HEK293 (cell line): ENCODE results near the gene SETD7.

Experiments used
- ZBTB8A ChIP-seq: fragments of 450-650 bp; formaldehyde crosslinking; IDR thresholded peaks from 2 replicates; pipeline ENCODE4 v1.5.1; 2016; ENCODE audit warnings: missing biosample characterization, missing genetic modification characterization
- ZNF549 ChIP-seq: fragments of 450-650 bp; IDR thresholded peaks from 2 replicates; pipeline ENCODE4 v1.5.1; 2018; ENCODE audit warnings: missing biosample characterization, missing genetic modification characterization, mild to moderate bottlenecking, inconsistent platforms, moderate library complexity
- TF ChIP-seq, protein P1 (sequence below): fragments of 450-650 bp; formaldehyde crosslinking; IDR thresholded peaks from 2 replicates; pipeline ENCODE4 v1.5.1; 2016; ENCODE audit warnings: missing biosample characterization, missing genetic modification characterization

DNA sequence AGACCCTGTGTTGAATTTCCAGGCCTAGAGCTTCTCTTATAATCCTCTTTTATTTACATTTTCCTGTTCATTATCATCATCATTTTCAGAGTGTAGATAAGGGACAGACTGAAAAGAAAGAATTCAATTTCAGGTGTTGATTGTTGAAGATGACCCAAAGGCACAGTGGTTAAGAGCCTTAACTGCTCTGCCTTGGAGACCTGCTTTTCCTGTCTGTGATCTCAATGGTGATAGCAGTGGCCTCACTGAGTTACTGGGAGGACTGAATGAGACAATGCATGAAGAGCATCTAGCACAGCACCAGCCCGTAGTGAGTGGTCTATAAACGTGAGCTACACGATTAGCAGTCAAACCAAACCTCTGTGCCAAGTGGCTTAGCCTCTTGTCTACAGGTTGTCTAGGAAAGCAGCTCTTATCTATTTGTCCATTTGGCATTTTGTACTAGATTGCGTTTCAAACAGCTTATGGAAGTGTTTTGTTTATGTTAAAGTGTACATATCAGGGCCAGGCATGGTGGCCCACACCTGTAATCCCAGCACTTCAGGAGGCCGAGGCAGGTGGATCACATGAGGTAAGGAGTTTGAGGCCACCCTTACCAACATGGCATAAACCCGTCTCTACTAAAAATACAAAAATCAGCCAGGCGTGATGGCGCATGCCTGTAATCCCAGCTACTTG is 41.5 kb downstream of the SETD7 start:
- TF ChIP-seq, protein P1, sequence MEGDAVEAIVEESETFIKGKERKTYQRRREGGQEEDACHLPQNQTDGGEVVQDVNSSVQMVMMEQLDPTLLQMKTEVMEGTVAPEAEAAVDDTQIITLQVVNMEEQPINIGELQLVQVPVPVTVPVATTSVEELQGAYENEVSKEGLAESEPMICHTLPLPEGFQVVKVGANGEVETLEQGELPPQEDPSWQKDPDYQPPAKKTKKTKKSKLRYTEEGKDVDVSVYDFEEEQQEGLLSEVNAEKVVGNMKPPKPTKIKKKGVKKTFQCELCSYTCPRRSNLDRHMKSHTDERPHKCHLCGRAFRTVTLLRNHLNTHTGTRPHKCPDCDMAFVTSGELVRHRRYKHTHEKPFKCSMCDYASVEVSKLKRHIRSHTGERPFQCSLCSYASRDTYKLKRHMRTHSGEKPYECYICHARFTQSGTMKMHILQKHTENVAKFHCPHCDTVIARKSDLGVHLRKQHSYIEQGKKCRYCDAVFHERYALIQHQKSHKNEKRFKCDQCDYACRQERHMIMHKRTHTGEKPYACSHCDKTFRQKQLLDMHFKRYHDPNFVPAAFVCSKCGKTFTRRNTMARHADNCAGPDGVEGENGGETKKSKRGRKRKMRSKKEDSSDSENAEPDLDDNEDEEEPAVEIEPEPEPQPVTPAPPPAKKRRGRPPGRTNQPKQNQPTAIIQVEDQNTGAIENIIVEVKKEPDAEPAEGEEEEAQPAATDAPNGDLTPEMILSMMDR (tag by site-specific recombination), result no peak
- TF ChIP-seq ZNF549 (tag by site-specific recombination) (no peak), ZBTB8A (tag by site-specific recombination) (no peak)
